Prostate gland (tissue), 2 donors: ENCODE measurements around the gene TLR5. TPM values are rescaled to one million over a fixed set of nuclear protein-coding genes. Genes with fewer than 3 reads are reported as not detected.

ENCODE experiments used
- DNase-seq: peaks from one replicate; pipeline ENCODE4 v3.0.0-alpha.2; 2019; ENCODE audit warnings: low spot score
- H3K27ac ChIP-seq, 2 donors: fragments of 200-600 bp; sonication (generic); 2 replicates each; pipeline ENCODE4 v1.5.1; 2017 to 2019
- H3K27me3 ChIP-seq: fragments of 200-600 bp; sonication (generic); replicated peaks from 2 replicates; pipeline ENCODE4 v1.5.1; 2019; ENCODE audit not compliant: insufficient read depth
- H3K36me3 ChIP-seq, 2 donors: fragments of 200-600 bp; sonication (generic); 1 replicate in 1 of 2; 2 replicates in 1 of 2; pipeline versions ENCODE4 v1.5.1 to v1.8.1; 2017 to 2019
- H3K4me1 ChIP-seq: fragments of 200-600 bp; sonication (generic); replicated peaks from 2 replicates; pipeline ENCODE4 v1.5.1; 2019
- H3K4me3 ChIP-seq, 2 donors: fragments of 200-600 bp; sonication (generic); 2 replicates each; pipeline ENCODE4 v1.5.1; 2017 to 2019
- H3K9me3 ChIP-seq: fragments of 200-600 bp; sonication (generic); 2 replicates; pipeline ENCODE4 v1.5.1; 2017
- CTCF ChIP-seq, 4 experiments: fragments of 200-600 bp in 2 of 4; fragments of 450-650 bp in 2 of 4; sonication (generic) in 2 of 4; IDR thresholded peaks; 1 replicate in 3 of 4; 2 replicates in 1 of 4; pipeline ENCODE4 v1.5.1; 2016 to 2019; ENCODE audit warnings: antibody characterized with exemption in 4 of 4, mild to moderate bottlenecking in 2 of 4, moderate library complexity in 2 of 4
- POLR2A ChIP-seq: fragments of 450-650 bp; IDR thresholded peaks from one replicate; pipeline ENCODE4 v1.6.1; 2016; ENCODE audit warnings: antibody characterized with exemption, mild to moderate bottlenecking
- POLR2AphosphoS5 ChIP-seq: sonication (generic); formaldehyde crosslinking; IDR thresholded peaks from one replicate; pipeline ENCODE4 v1.6.1; 2017; ENCODE audit warnings: antibody characterized with exemption
- WGBS: methylation state at CpG from one replicate; pipeline ENCODE4 v1.1.5; 2018; 5-methylcytosine and 5-hydroxymethylcytosine counted together
- intact Hi-C: fragments of 100-400 bp; cut with DNase I; formaldehyde crosslinking; loops from one replicate; pipeline ENCODE4 v1.14.2; 2022
- total RNA-seq, 2 donors: library from RNA; depleted of rRNA; stranded (reverse); fragments of >200 nt; gene quantifications; one replicate each; pipeline ENCODE4 v1.1.0, GENCODE V29; 2016

Gene TLR5
- total RNA-seq, 2 donors from 2014 or later = 7.4 to 14.2 TPM

GRCh38 chr1:223091896-223092295 is 51.2 kb downstream of the TLR5 start:
- no peaks in the 10 kb centered on the region for H3K4me1 ChIP-seq
- 85% methylated on average over 6 of the region's 6 CpGs for WGBS
- intact Hi-C loops = no loop called here
- H3K27me3 ChIP-seq = no peaks in the 10 kb centered on the region
- H3K4me3 ChIP-seq = no peak overlapping the region
- TF ChIP-seq CTCF (IDR thresholded peaks at IDR 0.05) (no peak), POLR2A (no peak), POLR2AphosphoS5 (no peak)
- H3K27ac ChIP-seq = no peak overlapping the region
- H3K9me3 ChIP-seq = no peaks in the 10 kb centered on the region
- no peaks in the 10 kb centered on the region for H3K36me3 ChIP-seq
- no peak for DNase-seq

- no peak overlapping the region for H3K4me3 ChIP-seq
- H3K27me3 ChIP-seq = no peaks in the 10 kb centered on the region
- DNase-seq = no peak
- intact Hi-C loops = no loop called here
- H3K9me3 ChIP-seq = no peaks in the 10 kb centered on the region
- H3K4me1 ChIP-seq = no peaks in the 10 kb centered on the region
- H3K27ac ChIP-seq = no peak overlapping the region
- 91% methylated on average over 11 of the region's 11 CpGs for WGBS
- TF ChIP-seq POLR2A = no peak
- no peak for TF ChIP-seq CTCF (IDR thresholded peaks at IDR 0.05)
- TF ChIP-seq POLR2AphosphoS5 = no peak
- H3K36me3 ChIP-seq = no peaks in the 10 kb centered on the region
Observed at GRCh38 chr1:223089250-223089649, 53.8 kb downstream of the TLR5 start.

- 87% methylated on average over 13 of the region's 13 CpGs for WGBS
- TF ChIP-seq CTCF (IDR thresholded peaks at IDR 0.05) = no peak
- TF ChIP-seq POLR2AphosphoS5 = no peak
- TF ChIP-seq POLR2A = no peak
- Histone ChIP-seq H3K27ac (no peak overlapping the region), H3K4me3 (no peak overlapping the region), H3K9me3 (no peaks in the 10 kb centered on the region), H3K4me1 (no peaks in the 10 kb centered on the region), H3K36me3 (no peaks in the 10 kb centered on the region), H3K27me3 (no peaks in the 10 kb centered on the region)
- no peak for DNase-seq
- intact Hi-C loops = no loop called here
Observed at GRCh38 chr1:223088713-223089240, 54.3 kb downstream of the TLR5 start.

GRCh38 chr1:223087291-223088255 is 55.5 kb downstream of the TLR5 start:
- no peak overlapping the region for H3K27ac ChIP-seq
- no peaks in the 10 kb centered on the region for H3K9me3 ChIP-seq
- TF ChIP-seq CTCF (IDR thresholded peaks at IDR 0.05) = no peak
- no peak for TF ChIP-seq POLR2A
- no peak for TF ChIP-seq POLR2AphosphoS5
- 21% methylated on average over 10 of the region's 10 CpGs for WGBS
- no peaks in the 10 kb centered on the region for H3K36me3 ChIP-seq
- DNase-seq = no peak
- H3K4me1 ChIP-seq = no peaks in the 10 kb centered on the region
- H3K4me3 ChIP-seq = no peak overlapping the region
- intact Hi-C loops = no loop called here
- H3K27me3 ChIP-seq = no peaks in the 10 kb centered on the region
